Hematopoietic multipotent progenitor cell treated with erythropoietin and hydrocortisone succinate and interleukin-3 and kit ligand, for 4 days (in vitro differentiated cells): ENCODE results near the gene CASP9.

Experiments
- DNase-seq: peaks from one replicate; pipeline ENCODE4 v3.0.0-alpha.2; 2015

CASP9 gene

GRCh38 chr1:15524021-15524282, at the start of gene CASP9:
TSS of gene CASP9 (minus strand) at chr1:15524215. CDS start at chr1:15524200, 15 bp downstream.
- no peak for DNase-seq

GRCh38 chr1:15573477-15573876, 49.5 kb upstream of the CASP9 start:
- DNase-seq = no peak

- no peak for DNase-seq
Observed at GRCh38 chr1:15571266-15571665, 47.3 kb upstream of the CASP9 start.

- no peak for DNase-seq
Observed at GRCh38 chr1:15570861-15571260, 46.8 kb upstream of the CASP9 start.

- DNase-seq = no peak
Observed at GRCh38 chr1:15568387-15569073, 44.5 kb upstream of the CASP9 start.

- DNase-seq = no peak
Observed at GRCh38 chr1:15559189-15559810, 35.3 kb upstream of the CASP9 start.

GRCh38 chr1:15558516-15558915, 34.5 kb upstream of the CASP9 start:
- no peak for DNase-seq

GRCh38 chr1:15557594-15557993, 33.6 kb upstream of the CASP9 start:
- no peak for DNase-seq

GRCh38 chr1:15557008-15557407, 33.0 kb upstream of the CASP9 start:
- DNase-seq = no peak

- no peak for DNase-seq
Observed at GRCh38 chr1:15550573-15550972, 26.6 kb upstream of the CASP9 start.

- no peak for DNase-seq
Observed at GRCh38 chr1:15546641-15547040, 22.6 kb upstream of the CASP9 start.

GRCh38 chr1:15543589-15544568, 19.9 kb upstream of the CASP9 start:
- DNase-seq = peak; percentile 58

- DNase-seq = no peak
Observed at GRCh38 chr1:15543251-15543588, 19.2 kb upstream of the CASP9 start.

GRCh38 chr1:15542388-15543250, 18.6 kb upstream of the CASP9 start:
- DNase-seq = no peak

GRCh38 chr1:15541231-15541792, 17.3 kb upstream of the CASP9 start:
- DNase-seq = no peak

GRCh38 chr1:15540186-15540585, 16.2 kb upstream of the CASP9 start:
- DNase-seq = no peak

GRCh38 chr1:15538771-15539170, 14.8 kb upstream of the CASP9 start:
- DNase-seq = no peak

- DNase-seq = peak; percentile 28
Observed at GRCh38 chr1:15531682-15532081, 7.7 kb upstream of the CASP9 start.

GRCh38 chr1:15531003-15531402, 7.0 kb upstream of the CASP9 start:
- DNase-seq = no peak

GRCh38 chr1:15526490-15527339, 2.7 kb upstream of the CASP9 start, which contains the start of gene DNAJC16:
TSS of gene DNAJC16 (plus strand) at chr1:15526848. CDS start at chr1:15529106, 2,258 bp downstream.
- peak; percentile 100 for DNase-seq

GRCh38 chr1:15526021-15526489, 2.0 kb upstream of the CASP9 start:
- DNase-seq = no peak
